GM19324 (cell line): ENCODE measurements around the gene CD180.
A peak's percentile ranks its signal among the peaks of the same experiment; 100 is the strongest.
"Not testable (repeated sequence)": the region's sequence is repeated elsewhere in the genome, so short reads cannot be mapped to it uniquely, and the experiment has no call there.

Experiments
- ATAC-seq: cut with Tn5 transposase; IDR thresholded peaks from one replicate; pipeline ENCODE4 v1.9.1; 2021; ENCODE audit warnings: mild to moderate bottlenecking, moderate library complexity; ENCODE audit not compliant: unreplicated experiment, low FRiP score

Gene CD180

GRCh38 chr5:67190410-67190809, 6.2 kb downstream of the CD180 start:
- ATAC-seq, result no peak

- no peak for ATAC-seq
These were observed 6.7 kb downstream of the CD180 start for GRCh38 chr5:67189931-67190330.

GRCh38 chr5:67189079-67189354, 7.6 kb downstream of the CD180 start:
- no peak for ATAC-seq

- ATAC-seq, result no peak
These were observed 8.1 kb downstream of the CD180 start for GRCh38 chr5:67188274-67189078.

- peak; percentile 68 for ATAC-seq
These were observed 9.4 kb downstream of the CD180 start for GRCh38 chr5:67187006-67187715.

- ATAC-seq, result no peak
These were observed 12.7 kb downstream of the CD180 start for GRCh38 chr5:67183859-67184258.

GRCh38 chr5:67182301-67182790, 14.3 kb downstream of the CD180 start:
- ATAC-seq, result no peak

GRCh38 chr5:67181648-67182221, 14.9 kb downstream of the CD180 start:
- ATAC-seq, result no peak

- ATAC-seq, result no peak
These were observed 16.8 kb downstream of the CD180 start for GRCh38 chr5:67179697-67180361.

GRCh38 chr5:67178966-67179365, 17.6 kb downstream of the CD180 start:
- ATAC-seq, result no peak

GRCh38 chr5:67178085-67178484, 18.5 kb downstream of the CD180 start:
- ATAC-seq, result no peak

GRCh38 chr5:67176936-67177335, 19.7 kb downstream of the CD180 start:
- ATAC-seq, result no peak

GRCh38 chr5:67173959-67174358, 22.6 kb downstream of the CD180 start:
- no peak for ATAC-seq

GRCh38 chr5:67173351-67173750, 23.2 kb downstream of the CD180 start:
- not testable (repeated sequence) for ATAC-seq

GRCh38 chr5:67170767-67171166, 25.8 kb downstream of the CD180 start:
- ATAC-seq, result no peak

GRCh38 chr5:67168069-67168468, 28.5 kb downstream of the CD180 start:
- no peak for ATAC-seq

- no peak for ATAC-seq
These were observed 29.9 kb downstream of the CD180 start for GRCh38 chr5:67166460-67167285.

- ATAC-seq, result no peak
These were observed 30.8 kb downstream of the CD180 start for GRCh38 chr5:67165526-67166459.

GRCh38 chr5:67164856-67165525, 31.6 kb downstream of the CD180 start:
- no peak for ATAC-seq
